Measurements from ENCODE around the gene SLC9A3.

Gene SLC9A3

GRCh38 chr5:438481-438981 lies 85.7 kb downstream of the SLC9A3 start:
- no peak for DNase-seq

GRCh38 chr5:437281-437771 lies 86.9 kb downstream of the SLC9A3 start:
- no peak for DNase-seq

GRCh38 chr5:436641-436975 lies 87.6 kb downstream of the SLC9A3 start:
- no peak for DNase-seq

- DNase-seq = no peak
These were observed 88.1 kb downstream of the SLC9A3 start for GRCh38 chr5:435961-436640.

GRCh38 chr5:435156-435790 lies 89.0 kb downstream of the SLC9A3 start:
- no peak for DNase-seq

- no peak for DNase-seq
These were observed 89.7 kb downstream of the SLC9A3 start for GRCh38 chr5:434443-435146.

GRCh38 chr5:433836-434235 lies 90.4 kb downstream of the SLC9A3 start:
- no peak for DNase-seq

- no peak for DNase-seq
These were observed 91.1 kb downstream of the SLC9A3 start for GRCh38 chr5:432928-433791.

- DNase-seq = no peak
These were observed 91.9 kb downstream of the SLC9A3 start for GRCh38 chr5:432201-432927.

GRCh38 chr5:431711-432050 lies 92.6 kb downstream of the SLC9A3 start:
- DNase-seq = no peak

GRCh38 chr5:431001-431710 lies 93.1 kb downstream of the SLC9A3 start:
- DNase-seq = peak; percentile 23

GRCh38 chr5:430214-430925 lies 93.9 kb downstream of the SLC9A3 start:
- DNase-seq = no peak

GRCh38 chr5:429453-430188 lies 94.6 kb downstream of the SLC9A3 start:
- DNase-seq = no peak

GRCh38 chr5:428754-429452 lies 95.3 kb downstream of the SLC9A3 start:
- no peak for DNase-seq

- no peak for DNase-seq
These were observed 96.0 kb downstream of the SLC9A3 start for GRCh38 chr5:428219-428618.

- DNase-seq = no peak
These were observed 96.7 kb downstream of the SLC9A3 start for GRCh38 chr5:427415-428087.

GRCh38 chr5:426392-426976 lies 97.8 kb downstream of the SLC9A3 start:
- DNase-seq = no peak

- no peak for DNase-seq
These were observed 98.5 kb downstream of the SLC9A3 start for GRCh38 chr5:425714-426113.
